Measurements from ENCODE around the gene PPP1R3A. TPM values are rescaled to one million over a fixed set of nuclear protein-coding genes. Genes with fewer than 3 reads are reported as not detected.
"Not testable (repeated sequence)": the region's sequence is repeated elsewhere in the genome, so short reads cannot be mapped to it uniquely, and the experiment has no call there.

The PPP1R3A gene
- total and polyA plus RNA-seq, 11 donors: 17.2 to 156 (median 109) TPM

GRCh38 chr7:113953553-113953952, 34.7 kb upstream of the PPP1R3A start:
- Histone ChIP-seq H3K36me3 (no peaks in the 10 kb centered on the region), H3K27me3 (no peaks in the 10 kb centered on the region), H3K4me3 (no peak overlapping the region), H3K9me3 (peaks cover 0 to 60% (median 27%) of the 10 kb centered on the region in 12 donors), H3K27ac (no peak overlapping the region), H3K4me1 (no peaks in the 10 kb centered on the region)
- intact Hi-C loops (cut with DNase I): no loop called here
- TF ChIP-seq, protein P1, sequence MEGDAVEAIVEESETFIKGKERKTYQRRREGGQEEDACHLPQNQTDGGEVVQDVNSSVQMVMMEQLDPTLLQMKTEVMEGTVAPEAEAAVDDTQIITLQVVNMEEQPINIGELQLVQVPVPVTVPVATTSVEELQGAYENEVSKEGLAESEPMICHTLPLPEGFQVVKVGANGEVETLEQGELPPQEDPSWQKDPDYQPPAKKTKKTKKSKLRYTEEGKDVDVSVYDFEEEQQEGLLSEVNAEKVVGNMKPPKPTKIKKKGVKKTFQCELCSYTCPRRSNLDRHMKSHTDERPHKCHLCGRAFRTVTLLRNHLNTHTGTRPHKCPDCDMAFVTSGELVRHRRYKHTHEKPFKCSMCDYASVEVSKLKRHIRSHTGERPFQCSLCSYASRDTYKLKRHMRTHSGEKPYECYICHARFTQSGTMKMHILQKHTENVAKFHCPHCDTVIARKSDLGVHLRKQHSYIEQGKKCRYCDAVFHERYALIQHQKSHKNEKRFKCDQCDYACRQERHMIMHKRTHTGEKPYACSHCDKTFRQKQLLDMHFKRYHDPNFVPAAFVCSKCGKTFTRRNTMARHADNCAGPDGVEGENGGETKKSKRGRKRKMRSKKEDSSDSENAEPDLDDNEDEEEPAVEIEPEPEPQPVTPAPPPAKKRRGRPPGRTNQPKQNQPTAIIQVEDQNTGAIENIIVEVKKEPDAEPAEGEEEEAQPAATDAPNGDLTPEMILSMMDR (IDR thresholded peaks at IDR 0.05): no peak
- no peak for DNase-seq
- no peak for ATAC-seq
- 79 to 86% (median 83%) methylated on average over 2 of the region's 2 CpGs for WGBS, 4 donors

DNA sequence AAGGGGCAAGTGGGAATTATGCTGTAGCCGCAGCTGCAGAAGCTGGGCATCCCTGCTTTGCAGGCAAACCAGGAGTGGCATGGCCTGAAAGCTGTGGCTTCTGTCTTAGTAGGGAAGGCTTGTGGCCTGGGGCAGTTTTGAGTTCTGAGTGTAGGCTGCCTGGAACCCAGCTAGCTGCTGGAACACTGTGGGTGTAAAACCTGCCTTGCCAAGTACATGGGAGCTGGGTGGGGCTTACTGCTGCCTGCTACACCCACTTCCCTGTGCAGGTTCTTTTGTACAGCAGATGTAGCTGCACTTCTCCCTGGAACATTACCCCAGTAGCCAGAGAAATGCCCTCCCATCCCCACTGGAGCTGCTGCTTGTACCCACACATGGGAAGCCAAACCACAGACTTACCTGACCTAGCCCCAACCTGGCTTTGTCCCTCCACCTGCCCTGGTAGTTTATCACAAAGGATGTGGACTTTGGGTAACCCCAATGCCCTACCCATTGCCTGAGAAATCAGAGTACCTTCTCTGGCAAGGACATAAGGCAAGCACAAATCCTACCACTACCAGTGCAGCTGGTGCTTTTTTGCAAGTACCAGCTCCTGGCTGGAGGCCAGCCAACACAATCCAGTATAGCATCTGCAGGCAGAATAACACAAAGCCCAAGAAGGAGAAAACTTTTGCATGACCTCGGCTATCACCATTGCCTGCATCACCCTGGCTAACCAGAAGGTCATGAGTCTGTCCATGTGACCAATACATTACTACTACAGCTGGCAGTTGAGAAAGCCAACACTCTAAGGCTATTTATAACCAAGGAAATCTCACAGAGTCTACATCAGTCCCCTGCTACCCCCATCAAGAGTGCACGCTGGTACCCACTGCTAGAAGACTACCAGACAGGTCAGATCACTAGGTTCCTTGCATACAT, 26.5 kb upstream of the PPP1R3A start:
- peaks cover 0 to 10% (median 0%) of the 10 kb centered on the region in 12 donors for H3K4me1 ChIP-seq
- H3K27ac ChIP-seq: peak overlapping the region in 1 of 12 donors; percentile 7
- no peaks in the 10 kb centered on the region for H3K36me3 ChIP-seq
- intact Hi-C loops (cut with DNase I): no loop called here
- WGBS, 4 donors: 56 to 60% (median 58%) methylated on average over 3 of the region's 3 CpGs
- H3K27me3 ChIP-seq: no peaks in the 10 kb centered on the region
- DNase-seq (peak in 3 of 5 donors; percentile 24 to 39 (median 25)), ATAC-seq (peak; percentile 80 to 95 (median 90))
- no peak for TF ChIP-seq POLR2A (IDR thresholded peaks at IDR 0.05)
- TF ChIP-seq, protein P1 (IDR thresholded peaks at IDR 0.05): no peak
- peaks cover 0 to 31% (median 0%) of the 10 kb centered on the region in 12 donors for H3K9me3 ChIP-seq
- H3K4me3 ChIP-seq: no peak overlapping the region

GRCh38 chr7:113936982-113937381, 18.2 kb upstream of the PPP1R3A start:
- ATAC-seq: no peak
- H3K9me3 ChIP-seq: peaks cover 0 to 16% (median 0%) of the 10 kb centered on the region in 12 donors
- 86 to 100% (median 96%) methylated on average over 1 to 2 of the region's 2 CpGs for WGBS, 4 donors
- H3K4me3 ChIP-seq: no peak overlapping the region
- TF ChIP-seq, protein P1 (IDR thresholded peaks at IDR 0.05): no peak
- no peak for TF ChIP-seq POLR2A (IDR thresholded peaks at IDR 0.05)
- intact Hi-C loops (cut with DNase I): no loop called here
- H3K27ac ChIP-seq: no peak overlapping the region
- no peaks in the 10 kb centered on the region for H3K4me1 ChIP-seq
- no peaks in the 10 kb centered on the region for H3K36me3 ChIP-seq
- no peak for DNase-seq
- H3K27me3 ChIP-seq: no peaks in the 10 kb centered on the region

DNA sequence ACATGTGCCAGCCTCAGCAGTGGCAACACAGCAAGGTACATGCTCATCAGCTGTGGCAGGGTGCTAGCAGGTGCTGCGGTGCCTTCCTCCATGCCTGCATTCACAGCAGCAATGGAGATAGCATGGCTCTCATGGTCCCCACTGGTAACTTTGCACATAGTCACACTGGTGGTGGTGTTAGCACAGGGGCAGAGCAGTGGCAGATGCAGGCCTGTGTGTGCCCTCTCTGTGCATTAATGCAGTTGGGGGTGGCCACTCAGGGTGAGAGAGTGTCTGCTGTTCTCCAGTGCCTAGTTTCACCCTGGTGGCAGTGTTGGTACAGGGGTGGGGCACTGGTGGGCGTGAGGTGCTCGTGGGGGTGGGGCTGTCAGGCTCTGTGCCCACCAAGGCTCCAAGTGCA, 17.7 kb upstream of the PPP1R3A start:
- H3K4me3 ChIP-seq: no peak overlapping the region
- ATAC-seq (no peak), DNase-seq (peak in 1 of 5 donors; percentile 18)
- H3K27ac ChIP-seq: no peak overlapping the region
- H3K36me3 ChIP-seq: no peaks in the 10 kb centered on the region
- TF ChIP-seq, protein P1 (IDR thresholded peaks at IDR 0.05): no peak
- intact Hi-C loops (cut with DNase I): no loop called here
- 50 to 80% (median 72%) methylated on average over 2 to 3 of the region's 3 CpGs for WGBS, 4 donors
- H3K4me1 ChIP-seq: no peaks in the 10 kb centered on the region
- no peaks in the 10 kb centered on the region for H3K27me3 ChIP-seq
- H3K9me3 ChIP-seq: peaks cover 0 to 16% (median 0%) of the 10 kb centered on the region in 12 donors

- H3K4me1 ChIP-seq, H3K27ac ChIP-seq, H3K4me3 ChIP-seq, H3K36me3 ChIP-seq, ATAC-seq, H3K27me3 ChIP-seq: not testable (repeated sequence)
- H3K9me3 ChIP-seq: peaks cover 0 to 14% (median 0%) of the 10 kb centered on the region in 12 donors
- 78 to 84% (median 80%) methylated on average over 3 of the region's 3 CpGs for WGBS, 4 donors
- intact Hi-C loops (cut with DNase I): loop anchor here in 1 of 10 donors (10.0 kb wide), 1 partner anchor 55 kb away; no protein-coding TSS in a partner anchor
- peak in 1 of 5 donors; percentile 24 for DNase-seq
These were observed 10.6 kb upstream of the PPP1R3A start for GRCh38 chr7:113929389-113929788.

Measured in heart left ventricle (tissue), 16 donors.